ENCODE data around the gene OR2T35. TPM values are rescaled to one million over a fixed set of nuclear protein-coding genes. Genes with fewer than 3 reads are reported as not detected.

The OR2T35 gene
- total and polyA plus RNA-seq, 9 of the 15 experiments (the other 6 are each of a cell fraction or from before 2014, with no cell fraction given): not detected

DNA sequence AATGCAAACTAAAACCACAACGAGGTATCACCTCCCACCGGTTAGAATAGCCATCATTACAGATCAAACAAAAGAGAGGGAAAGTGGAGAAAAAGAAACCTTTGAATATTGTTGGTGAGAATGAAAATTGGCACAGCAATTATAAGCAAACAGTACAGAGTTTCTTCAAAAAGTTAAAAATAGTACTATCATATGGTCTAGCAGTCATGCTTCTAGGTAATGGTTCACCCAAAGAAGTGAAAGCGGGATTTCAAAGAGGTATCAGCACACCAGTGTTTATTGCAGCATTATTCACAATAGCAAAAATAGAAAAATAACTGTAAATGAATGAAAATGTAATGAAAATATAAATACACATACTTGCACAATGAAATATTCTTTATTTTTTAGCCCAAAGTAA lies 55.7 kb downstream of the OR2T35 start:
- BruUV-seq (replicated peaks): no TSS peak
- TF ChIP-seq ZBTB8A (IDR thresholded peaks at IDR 0.05; ENCODE audit: partially characterized antibody) (no peak), CXXC5 (CRISPR knock-in tag; IDR thresholded peaks at IDR 0.05) (no peak), GTF2F1 (IDR thresholded peaks at IDR 0.05; ENCODE audit: low read depth, low read length) (no peak), ZNF23 (CRISPR knock-in tag; IDR thresholded peaks at IDR 0.05) (no peak), CBFB (CRISPR knock-in tag; IDR thresholded peaks at IDR 0.05) (no peak), SPI1 (IDR thresholded peaks at IDR 0.05; ENCODE audit: borderline replicate concordance, low read depth, low read length) (no peak), ZNF41 (CRISPR knock-in tag; conservative IDR thresholded peaks at IDR 0.05) (no peak), ZNF124 (CRISPR knock-in tag; IDR thresholded peaks at IDR 0.05) (no peak)
- no peak for FAIRE-seq
- CTCF ChIA-PET (ENCODE audit: low intra/inter-chr PET ratio): no interaction called here
- Histone ChIP-seq H3K79me2 (ENCODE audit: control insufficient read depth, insufficient read depth, low read length) (no peaks in the 10 kb centered on the region), H3K9ac (ENCODE audit: insufficient read depth in 1 of 2, low read depth in 2 of 2, low read length in 2 of 2) (no peak overlapping the region), H3K27me3 (ENCODE audit: control insufficient read depth in 2 of 2, insufficient read depth in 2 of 2, low read length in 2 of 2) (no peaks in the 10 kb centered on the region), H3K4me1 (replicated peaks in 1 of 2; ENCODE audit: control insufficient read depth in 2 of 2, insufficient read depth in 2 of 2, low read length in 2 of 2) (no peaks in the 10 kb centered on the region), H3K9me1 (ENCODE audit: control insufficient read depth, insufficient read depth, low read length) (no peaks in the 10 kb centered on the region), H3K27ac (ENCODE audit: extremely low read depth, low read depth, low read length) (no peak overlapping the region), H3K4me3 (no peak overlapping the region), H3K4me2 (ENCODE audit: insufficient read depth, low read length) (no peak overlapping the region), H3K9me3 (replicated peaks; ENCODE audit: control insufficient read depth, insufficient read depth, low read depth, low read length) (no peaks in the 10 kb centered on the region), H2AFZ (ENCODE audit: low read depth, low read length) (no peak overlapping the region), H4K20me1 (replicated peaks; ENCODE audit: control insufficient read depth, insufficient read depth, low read length) (no peaks in the 10 kb centered on the region), H3K36me3 (ENCODE audit: control insufficient read depth, insufficient read depth, low read length) (no peaks in the 10 kb centered on the region)
- intact Hi-C loops (cut with micrococcal nuclease): no loop called here
- 0% methylated on average over 1 of the region's 3 CpGs for WGBS (ENCODE audit: insufficient coverage, low coverage, missing lambda C conversion rate)
- POLR2A ChIA-PET: no interaction called here
- no peak for DNase-seq (ENCODE audit: extremely low read depth in 1 of 4, low spot score in 3 of 4)
- in situ Hi-C loops (cut with MboI): no loop called here
- ATAC-seq: no peak

Small RNA genes within 50 kb of the gene (small RNA-seq; reads per million reads assigned to genes)
- not detected for gene RF00019

Other genes starting within 250 kb of the OR2T35 start
Only the 7 nearest of the 15 such genes appear.
- not detected in 2 replicates for gene OR2T29, start 82.5 kb downstream of the OR2T35 start, total RNA-seq (2014; rRNA removed)
- gene OR2T29, start 82.5 kb downstream of the OR2T35 start, total RNA-seq (2014; rRNA removed; fragmentation: Illumina TruSeq; extraction: Trizol): not detected in 2 replicates
- gene OR2T29, start 82.5 kb downstream of the OR2T35 start, total RNA-seq (2015; rRNA removed; fragmentation: Illumina TruSeq; extraction: Trizol): not detected in 2 replicates
- gene OR2T29, start 82.5 kb downstream of the OR2T35 start, total RNA-seq (2021): not detected in 2 replicates
- not detected in 2 replicates for gene OR2T29, start 82.5 kb downstream of the OR2T35 start, polyA plus RNA-seq (2011; rRNA removed)
- gene OR2T29, start 82.5 kb downstream of the OR2T35 start, polyA plus RNA-seq (2014; fragmentation: Illumina TruSeq; extraction: Trizol): not detected in 2 replicates
- not detected for gene OR2T29, start 82.5 kb downstream of the OR2T35 start, polyA plus RNA-seq (2014; fragmentation: Nextera tagmentation; extraction: Ambion mirVana)
- not detected in 2 replicates for gene OR2T29, start 82.5 kb downstream of the OR2T35 start, polyA plus RNA-seq (2014; rRNA removed)
- gene OR2T34, start 70.5 kb downstream of the OR2T35 start, total RNA-seq (2014; rRNA removed): not detected in 2 replicates
- not detected in 2 replicates for gene OR2T34, start 70.5 kb downstream of the OR2T35 start, total RNA-seq (2014; rRNA removed; fragmentation: Illumina TruSeq; extraction: Trizol)
- gene OR2T34, start 70.5 kb downstream of the OR2T35 start, total RNA-seq (2015; rRNA removed; fragmentation: Illumina TruSeq; extraction: Trizol): not detected in 2 replicates
- not detected in 2 replicates for gene OR2T34, start 70.5 kb downstream of the OR2T35 start, total RNA-seq (2021)
- gene OR2T34, start 70.5 kb downstream of the OR2T35 start, polyA plus RNA-seq (2011; rRNA removed): not detected in 2 replicates
- gene OR2T34, start 70.5 kb downstream of the OR2T35 start, polyA plus RNA-seq (2014; fragmentation: Illumina TruSeq; extraction: Trizol): not detected in 2 replicates
- not detected for gene OR2T34, start 70.5 kb downstream of the OR2T35 start, polyA plus RNA-seq (2014; fragmentation: Nextera tagmentation; extraction: Ambion mirVana)
- gene OR2T34, start 70.5 kb downstream of the OR2T35 start, polyA plus RNA-seq (2014; rRNA removed): not detected in 2 replicates
- not detected in 2 replicates for gene OR2T10, start 47.6 kb downstream of the OR2T35 start, total RNA-seq (2014; rRNA removed)
- not detected in 2 replicates for gene OR2T10, start 47.6 kb downstream of the OR2T35 start, total RNA-seq (2014; rRNA removed; fragmentation: Illumina TruSeq; extraction: Trizol)
- not detected in 2 replicates for gene OR2T10, start 47.6 kb downstream of the OR2T35 start, total RNA-seq (2015; rRNA removed; fragmentation: Illumina TruSeq; extraction: Trizol)
- gene OR2T10, start 47.6 kb downstream of the OR2T35 start, total RNA-seq (2021): not detected in 2 replicates
- gene OR2T10, start 47.6 kb downstream of the OR2T35 start, polyA plus RNA-seq (2011; rRNA removed): not detected in 2 replicates
- not detected in 2 replicates for gene OR2T10, start 47.6 kb downstream of the OR2T35 start, polyA plus RNA-seq (2014; fragmentation: Illumina TruSeq; extraction: Trizol)
- gene OR2T10, start 47.6 kb downstream of the OR2T35 start, polyA plus RNA-seq (2014; fragmentation: Nextera tagmentation; extraction: Ambion mirVana): not detected
- gene OR2T10, start 47.6 kb downstream of the OR2T35 start, polyA plus RNA-seq (2014; rRNA removed): not detected in 2 replicates
- not detected in 2 replicates for gene OR2T11, start 10.2 kb downstream of the OR2T35 start, total RNA-seq (2014; rRNA removed)
- not detected in 2 replicates for gene OR2T11, start 10.2 kb downstream of the OR2T35 start, total RNA-seq (2014; rRNA removed; fragmentation: Illumina TruSeq; extraction: Trizol)
- not detected in 2 replicates for gene OR2T11, start 10.2 kb downstream of the OR2T35 start, total RNA-seq (2015; rRNA removed; fragmentation: Illumina TruSeq; extraction: Trizol)
- gene OR2T11, start 10.2 kb downstream of the OR2T35 start, total RNA-seq (2021): not detected in 2 replicates
- gene OR2T11, start 10.2 kb downstream of the OR2T35 start, polyA plus RNA-seq (2011; rRNA removed): not detected in 2 replicates
- not detected in 2 replicates for gene OR2T11, start 10.2 kb downstream of the OR2T35 start, polyA plus RNA-seq (2014; fragmentation: Illumina TruSeq; extraction: Trizol)
- gene OR2T11, start 10.2 kb downstream of the OR2T35 start, polyA plus RNA-seq (2014; fragmentation: Nextera tagmentation; extraction: Ambion mirVana): not detected
- gene OR2T11, start 10.2 kb downstream of the OR2T35 start, polyA plus RNA-seq (2014; rRNA removed): not detected in 2 replicates
- not detected in 2 replicates for gene OR2T27, start 10.2 kb upstream of the OR2T35 start, total RNA-seq (2014; rRNA removed)
- gene OR2T27, start 10.2 kb upstream of the OR2T35 start, total RNA-seq (2014; rRNA removed; fragmentation: Illumina TruSeq; extraction: Trizol): not detected in 2 replicates
- gene OR2T27, start 10.2 kb upstream of the OR2T35 start, total RNA-seq (2015; rRNA removed; fragmentation: Illumina TruSeq; extraction: Trizol): not detected in 2 replicates
- not detected in 2 replicates for gene OR2T27, start 10.2 kb upstream of the OR2T35 start, total RNA-seq (2021)
- not detected in 2 replicates for gene OR2T27, start 10.2 kb upstream of the OR2T35 start, polyA plus RNA-seq (2011; rRNA removed)
- not detected in 2 replicates for gene OR2T27, start 10.2 kb upstream of the OR2T35 start, polyA plus RNA-seq (2014; fragmentation: Illumina TruSeq; extraction: Trizol)
- not detected for gene OR2T27, start 10.2 kb upstream of the OR2T35 start, polyA plus RNA-seq (2014; fragmentation: Nextera tagmentation; extraction: Ambion mirVana)
- gene OR2T27, start 10.2 kb upstream of the OR2T35 start, polyA plus RNA-seq (2014; rRNA removed): not detected in 2 replicates
- gene OR14I1, start 57.5 kb upstream of the OR2T35 start, total RNA-seq (2014; rRNA removed): not detected in 2 replicates
- not detected in 2 replicates for gene OR14I1, start 57.5 kb upstream of the OR2T35 start, total RNA-seq (2014; rRNA removed; fragmentation: Illumina TruSeq; extraction: Trizol)
- not detected in 2 replicates for gene OR14I1, start 57.5 kb upstream of the OR2T35 start, total RNA-seq (2015; rRNA removed; fragmentation: Illumina TruSeq; extraction: Trizol)
- not detected in 2 replicates for gene OR14I1, start 57.5 kb upstream of the OR2T35 start, total RNA-seq (2021)
- gene OR14I1, start 57.5 kb upstream of the OR2T35 start, polyA plus RNA-seq (2011; rRNA removed): not detected in 2 replicates
- not detected in 2 replicates for gene OR14I1, start 57.5 kb upstream of the OR2T35 start, polyA plus RNA-seq (2014; fragmentation: Illumina TruSeq; extraction: Trizol)
- gene OR14I1, start 57.5 kb upstream of the OR2T35 start, polyA plus RNA-seq (2014; fragmentation: Nextera tagmentation; extraction: Ambion mirVana): not detected
- not detected in 2 replicates for gene OR14I1, start 57.5 kb upstream of the OR2T35 start, polyA plus RNA-seq (2014; rRNA removed)
- gene LYPD8, start 110.5 kb upstream of the OR2T35 start, total RNA-seq (2014; rRNA removed): 0.50 and 0.98 TPM in 2 replicates
- gene LYPD8, start 110.5 kb upstream of the OR2T35 start, total RNA-seq (2014; rRNA removed; fragmentation: Illumina TruSeq; extraction: Trizol): 0.86 and 1.3 TPM in 2 replicates
- 1.8 and 2.0 TPM in 2 replicates for gene LYPD8, start 110.5 kb upstream of the OR2T35 start, total RNA-seq (2015; rRNA removed; fragmentation: Illumina TruSeq; extraction: Trizol)
- gene LYPD8, start 110.5 kb upstream of the OR2T35 start, total RNA-seq (2021): 0.87 and 1.0 TPM in 2 replicates
- 0.42 and 0.71 TPM in 2 replicates for gene LYPD8, start 110.5 kb upstream of the OR2T35 start, polyA plus RNA-seq (2011; rRNA removed)
- 1.1 and 1.4 TPM in 2 replicates for gene LYPD8, start 110.5 kb upstream of the OR2T35 start, polyA plus RNA-seq (2014; fragmentation: Illumina TruSeq; extraction: Trizol)
- gene LYPD8, start 110.5 kb upstream of the OR2T35 start, polyA plus RNA-seq (2014; fragmentation: Nextera tagmentation; extraction: Ambion mirVana): 1 to 10 TPM; 1.3 to 2.1 TPM
- gene LYPD8, start 110.5 kb upstream of the OR2T35 start, polyA plus RNA-seq (2014; rRNA removed): 0.71 and 1.4 TPM in 2 replicates